Skeletal muscle tissue (tissue), 5 donors: ENCODE results near the gene HELZ. TPM values are rescaled to one million over a fixed set of nuclear protein-coding genes. Genes with fewer than 3 reads are reported as not detected.

Experiments
- H3K27ac ChIP-seq: one replicate; pipeline ENCODE4 v1.7.0; 2013; ENCODE audit warnings: mild to moderate bottlenecking, low read depth, low read length, inconsistent platforms
- H3K27me3 ChIP-seq, 3 donors: one replicate each; pipeline ENCODE4 v1.7.0; 2013; ENCODE audit warnings: low read length in 3 of 3; ENCODE audit not compliant: control insufficient read depth in 3 of 3, insufficient read depth in 3 of 3
- H3K36me3 ChIP-seq, 3 donors: one replicate each; pipeline ENCODE4 v1.7.0; 2013; ENCODE audit warnings: low read length in 3 of 3; ENCODE audit not compliant: control insufficient read depth in 3 of 3, insufficient read depth in 3 of 3
- H3K4me1 ChIP-seq, 3 donors: one replicate each; pipeline ENCODE4 v1.7.0; 2013; ENCODE audit warnings: low read length in 3 of 3, mild to moderate bottlenecking in 3 of 3; ENCODE audit not compliant: control insufficient read depth in 3 of 3, insufficient read depth in 3 of 3
- H3K4me3 ChIP-seq, 3 donors: one replicate each; pipeline ENCODE4 v1.7.0; 2013; ENCODE audit warnings: low read length in 3 of 3
- H3K9ac ChIP-seq, 3 donors: one replicate each; pipeline ENCODE4 v1.7.0; 2013; ENCODE audit warnings: low read length in 3 of 3, mild to moderate bottlenecking in 3 of 3, moderate library complexity in 2 of 3, low read depth in 1 of 3
- H3K9me3 ChIP-seq, 3 donors: one replicate each; pipeline ENCODE4 v1.7.0; 2013; ENCODE audit warnings: low read length in 3 of 3; ENCODE audit not compliant: control insufficient read depth in 3 of 3
- small RNA-seq: library from RNA; depleted of rRNA; stranded (forward); fragments of <200 nt; gene quantifications from one replicate; pipeline ENCODE3, GENCODE V24; 2014
- total RNA-seq: library from RNA; depleted of rRNA; stranded (reverse); fragments of >200 nt; gene quantifications from one replicate; pipeline ENCODE4 v1.2.3, GENCODE V29; 2014
- donor health status: Osteomylitis.

Gene HELZ
- total RNA-seq, 1 donor from 2014 or later, result 53.8 TPM

GRCh38 chr17:67025216-67025792 lies 219.7 kb downstream of the HELZ start:
- Histone ChIP-seq H3K4me1 (peaks cover 12 to 19% (median 16%) of the 10 kb centered on the region in 3 donors), H3K4me3 (no peak overlapping the region), H3K27ac (no peak overlapping the region), H3K36me3 (no peaks in the 10 kb centered on the region), H3K9ac (no peak overlapping the region), H3K27me3 (peaks cover 0 to 5% (median 3%) of the 10 kb centered on the region in 3 donors), H3K9me3 (no peaks in the 10 kb centered on the region)

- H3K4me3 ChIP-seq, result no peak overlapping the region
- peaks cover 0 to 5% (median 3%) of the 10 kb centered on the region in 3 donors for H3K27me3 ChIP-seq
- H3K4me1 ChIP-seq, result peaks cover 12 to 19% (median 16%) of the 10 kb centered on the region in 3 donors
- no peaks in the 10 kb centered on the region for H3K9me3 ChIP-seq
- H3K27ac ChIP-seq, result no peak overlapping the region
- no peak overlapping the region for H3K9ac ChIP-seq
- no peaks in the 10 kb centered on the region for H3K36me3 ChIP-seq
Observed at GRCh38 chr17:67024736-67025135, 220.3 kb downstream of the HELZ start.

- Histone ChIP-seq H3K9me3 (no peaks in the 10 kb centered on the region), H3K4me1 (peaks cover 12 to 19% (median 16%) of the 10 kb centered on the region in 3 donors), H3K27me3 (peaks cover 0 to 5% (median 3%) of the 10 kb centered on the region in 3 donors), H3K27ac (no peak overlapping the region), H3K4me3 (peak overlapping the region in 1 of 3 donors; percentile 29), H3K9ac (peak overlapping the region in 1 of 3 donors; percentile 76), H3K36me3 (no peaks in the 10 kb centered on the region)
Observed at GRCh38 chr17:67022451-67022810, 222.6 kb downstream of the HELZ start.

GRCh38 chr17:67021743-67022450 lies 223.1 kb downstream of the HELZ start:
- Histone ChIP-seq H3K4me3 (peak overlapping the region in 1 of 3 donors; percentile 29), H3K27me3 (peaks cover 0 to 5% (median 3%) of the 10 kb centered on the region in 3 donors), H3K4me1 (peaks cover 12 to 16% (median 16%) of the 10 kb centered on the region in 3 donors), H3K9ac (peak overlapping the region in 1 of 3 donors; percentile 76), H3K27ac (no peak overlapping the region), H3K36me3 (no peaks in the 10 kb centered on the region), H3K9me3 (no peaks in the 10 kb centered on the region)

GRCh38 chr17:67021196-67021595 lies 223.8 kb downstream of the HELZ start:
- Histone ChIP-seq H3K27me3 (peaks cover 0 to 5% (median 3%) of the 10 kb centered on the region in 3 donors), H3K4me1 (peaks cover 12 to 16% (median 16%) of the 10 kb centered on the region in 3 donors), H3K27ac (no peak overlapping the region), H3K9me3 (no peaks in the 10 kb centered on the region), H3K4me3 (no peak overlapping the region), H3K36me3 (no peaks in the 10 kb centered on the region), H3K9ac (peak overlapping the region in 1 of 3 donors; percentile 55)

Small RNA genes lying within 50 kb of the gene (small RNA-seq; reads per million reads assigned to genes)
- gene AC007448.1, result not detected
- not detected for gene RF00393
- gene RNA5SP447, result not detected

Other genes with a start within 250 kb of the HELZ start
- gene CACNG1, start 200.6 kb downstream of the HELZ start, total RNA-seq, result 43.3 TPM
- gene PSMD12, start 121.4 kb upstream of the HELZ start, total RNA-seq, result 21.4 TPM
- 9.4 TPM for gene PITPNC1, start 132.1 kb upstream of the HELZ start, total RNA-seq